HG02885 (cell line): ENCODE measurements around the gene ST6GALNAC3.
"Not testable (repeated sequence)": the region's sequence is repeated elsewhere in the genome, so short reads cannot be mapped to it uniquely, and the experiment has no call there.

ENCODE experiments used
- ATAC-seq: cut with Tn5 transposase; IDR thresholded peaks from one replicate; pipeline ENCODE4 v1.9.1; 2021; ENCODE audit warnings: mild to moderate bottlenecking; ENCODE audit not compliant: unreplicated experiment, poor library complexity

The ST6GALNAC3 gene

GRCh38 chr1:76103034-76103433, 28.5 kb downstream of the ST6GALNAC3 start:
- ATAC-seq: no peak

GRCh38 chr1:76105372-76105771, 30.8 kb downstream of the ST6GALNAC3 start:
- no peak for ATAC-seq

- no peak for ATAC-seq
Measured at GRCh38 chr1:76106251-76106650, 31.7 kb downstream of the ST6GALNAC3 start.

GRCh38 chr1:76106719-76107235, 32.2 kb downstream of the ST6GALNAC3 start:
- no peak for ATAC-seq

GRCh38 chr1:76109404-76109803, 34.9 kb downstream of the ST6GALNAC3 start:
- no peak for ATAC-seq

- ATAC-seq: no peak
Measured at GRCh38 chr1:76109901-76110560, 35.5 kb downstream of the ST6GALNAC3 start.

- no peak for ATAC-seq
Measured at GRCh38 chr1:76110666-76111065, 36.1 kb downstream of the ST6GALNAC3 start.

GRCh38 chr1:76112321-76112720, 37.8 kb downstream of the ST6GALNAC3 start:
- ATAC-seq: not testable (repeated sequence)

GRCh38 chr1:76113446-76113845, 38.9 kb downstream of the ST6GALNAC3 start:
- ATAC-seq: no peak

GRCh38 chr1:76115171-76115570, 40.6 kb downstream of the ST6GALNAC3 start:
- ATAC-seq: no peak

- no peak for ATAC-seq
Measured at GRCh38 chr1:76121850-76122249, 47.3 kb downstream of the ST6GALNAC3 start.

- ATAC-seq: no peak
Measured at GRCh38 chr1:76122271-76122670, 47.7 kb downstream of the ST6GALNAC3 start.

- ATAC-seq: not testable (repeated sequence)
Measured at GRCh38 chr1:76123411-76124064, 49.0 kb downstream of the ST6GALNAC3 start.

GRCh38 chr1:76124196-76124595, 49.6 kb downstream of the ST6GALNAC3 start:
- no peak for ATAC-seq

- ATAC-seq: no peak
Measured at GRCh38 chr1:76125473-76126219, 51.1 kb downstream of the ST6GALNAC3 start.

- ATAC-seq: no peak
Measured at GRCh38 chr1:76128096-76128495, 53.5 kb downstream of the ST6GALNAC3 start.

GRCh38 chr1:76129731-76130130, 55.2 kb downstream of the ST6GALNAC3 start:
- no peak for ATAC-seq

- ATAC-seq: no peak
Measured at GRCh38 chr1:76130992-76131391, 56.4 kb downstream of the ST6GALNAC3 start.

GRCh38 chr1:76133977-76134376, 59.4 kb downstream of the ST6GALNAC3 start:
- ATAC-seq: no peak

- no peak for ATAC-seq
Measured at GRCh38 chr1:76135835-76136234, 61.3 kb downstream of the ST6GALNAC3 start.

- peak; percentile 79 for ATAC-seq
Measured at GRCh38 chr1:76136894-76137293, 62.3 kb downstream of the ST6GALNAC3 start.
